ENCODE data around the gene HCAR2.
"Not testable (repeated sequence)": the region's sequence is repeated elsewhere in the genome, so short reads cannot be mapped to it uniquely, and the experiment has no call there.

Gene HCAR2

GRCh38 chr12:122653291-122653690, 49.9 kb downstream of the HCAR2 start:
- H3K27ac ChIP-seq (ENCODE audit: low read length); H3K9me3 ChIP-seq (ENCODE audit: control insufficient read depth, low read depth, low read length); H3K36me3 ChIP-seq (ENCODE audit: control insufficient read depth, low read depth, low read length); H3K4me1 ChIP-seq (ENCODE audit: control insufficient read depth, low read depth, low read length); H3K9ac ChIP-seq (ENCODE audit: low read length); H3K27me3 ChIP-seq (ENCODE audit: control insufficient read depth, insufficient read depth, low read length); H3K4me3 ChIP-seq (ENCODE audit: low read length): not testable (repeated sequence)

GRCh38 chr12:122651520-122652224, 51.5 kb downstream of the HCAR2 start:
- H3K9ac ChIP-seq (ENCODE audit: low read length): no peak overlapping the region
- H3K27me3 ChIP-seq (ENCODE audit: control insufficient read depth, insufficient read depth, low read length): no peaks in the 10 kb centered on the region
- no peaks in the 10 kb centered on the region for H3K4me1 ChIP-seq (ENCODE audit: control insufficient read depth, low read depth, low read length)
- no peak overlapping the region for H3K4me3 ChIP-seq (ENCODE audit: low read length)
- no peak overlapping the region for H3K27ac ChIP-seq (ENCODE audit: low read length)
- H3K9me3 ChIP-seq (ENCODE audit: control insufficient read depth, low read depth, low read length): no peaks in the 10 kb centered on the region
- H3K36me3 ChIP-seq (ENCODE audit: control insufficient read depth, low read depth, low read length): no peaks in the 10 kb centered on the region

Data from iPS-18a (cell line).